OCI-LY7 (cell line): ENCODE results near the gene NREP. TPM values are rescaled to one million over a fixed set of nuclear protein-coding genes. Genes with fewer than 3 reads are reported as not detected.

Experiments
- BruUV-seq: library from RNA; stranded (reverse); fragments of 400-500 nt; replicated peaks from 2 replicates; lab custom pipeline; 2021; lab: Mats Ljungman, UMichigan
- CTCF ChIA-PET: fragments of 300-600 bp; sonication (Branson Sonifier 250); formaldehyde crosslinking; loops from one replicate; lab custom pipeline; 2022; ENCODE audit warnings: antibody characterized with exemption; ENCODE audit not compliant: unreplicated experiment; lab: Charles Lee
- POLR2A ChIA-PET: fragments of 300-600 bp; sonication (Branson Sonifier 250); formaldehyde crosslinking; loops from one replicate; lab custom pipeline; 2022; ENCODE audit warnings: antibody characterized with exemption; lab: Charles Lee
- DNase-seq: peaks from one replicate; pipeline ENCODE4 v3.0.0-alpha.2; 2015; ENCODE audit warnings: low spot score
- H2AFZ ChIP-seq: fragments of 200-600 bp; sonication (generic), shearing (Covaris generic); 2 replicates; pipeline ENCODE4 v1.6.1; 2014; ENCODE audit warnings: mild to moderate bottlenecking, antibody characterized with exemption, low read length, moderate library complexity
- H3K27ac ChIP-seq: fragments of 200-600 bp; sonication (generic); 2 replicates; pipeline ENCODE4 v1.5.1; 2014; ENCODE audit warnings: mixed run types, low read depth, mild to moderate bottlenecking, moderate library complexity, low read length, inconsistent platforms; ENCODE audit not compliant: poor library complexity, severe bottlenecking
- H3K36me3 ChIP-seq: fragments of 200-600 bp; sonication (generic); 2 replicates; pipeline ENCODE4 v1.6.1; 2014; ENCODE audit warnings: mild to moderate bottlenecking, antibody characterized with exemption, low read length, moderate library complexity, mixed read lengths; ENCODE audit not compliant: insufficient read depth
- H3K4me1 ChIP-seq: fragments of 200-600 bp; sonication (generic); 2 replicates; pipeline ENCODE4 v1.5.1; 2014; ENCODE audit warnings: mild to moderate bottlenecking, low read length; ENCODE audit not compliant: insufficient read depth, poor library complexity, severe bottlenecking
- H3K4me2 ChIP-seq: fragments of 200-600 bp; sonication (generic); 2 replicates; pipeline ENCODE4 v1.6.1; 2014; ENCODE audit warnings: mild to moderate bottlenecking, low read length
- H3K4me3 ChIP-seq: fragments of 200-600 bp; sonication (generic); 2 replicates; pipeline ENCODE4 v1.5.1; 2014; ENCODE audit warnings: mild to moderate bottlenecking, low read depth, low read length; ENCODE audit not compliant: poor library complexity, severe bottlenecking
- H3K79me2 ChIP-seq: fragments of 200-600 bp; sonication (generic); 2 replicates; pipeline ENCODE4 v1.6.1; 2016; ENCODE audit warnings: low read depth, mild to moderate bottlenecking, low read length, moderate library complexity, mixed read lengths; ENCODE audit not compliant: insufficient read depth
- H3K9me2 ChIP-seq: fragments of 200-600 bp; sonication (generic); 2 replicates; pipeline ENCODE4 v1.6.1; 2016; ENCODE audit warnings: mild to moderate bottlenecking, low read length, mixed read lengths; ENCODE audit not compliant: insufficient read depth
- H3K9me3 ChIP-seq: fragments of 200-600 bp; sonication (generic); 2 replicates; pipeline ENCODE4 v1.6.1; 2014; ENCODE audit warnings: mild to moderate bottlenecking, mixed run types, low read length, mixed read lengths
- H4K20me1 ChIP-seq: fragments of 200-600 bp; sonication (generic); 2 replicates; pipeline ENCODE4 v1.6.1; 2014; ENCODE audit warnings: mild to moderate bottlenecking, antibody characterized with exemption, low read length, moderate library complexity, mixed read lengths; ENCODE audit not compliant: insufficient read depth
- EZH2phosphoT487 ChIP-seq: fragments of 200-600 bp; sonication (generic); IDR thresholded peaks from 2 replicates; pipeline ENCODE4 v1.6.1; 2018; ENCODE audit warnings: low read depth, borderline replicate concordance, mild to moderate bottlenecking, mixed run types, antibody characterized with exemption, low read length, moderate library complexity, mixed read lengths
- intact Hi-C: fragments of 100-400 bp; cut with micrococcal nuclease; formaldehyde crosslinking; loops from one replicate; pipeline ENCODE4 v1.10.0; 2022; ENCODE audit not compliant: unreplicated experiment
- total RNA-seq, 2 experiments: library from RNA; depleted of rRNA in 1 of 2; stranded (reverse); fragments of >200 nt in 1 of 2; shearing (Covaris generic) in 1 of 2; gene quantifications; 2 replicates each; pipeline ENCODE4 v1.2.3, GENCODE V29; 2014 to 2022
- TF ChIP-seq, protein P1 (sequence below): fragments of 200-600 bp; sonication (generic); conservative IDR thresholded peaks from 2 replicates; pipeline ENCODE4 v1.5.1; 2014; ENCODE audit warnings: mild to moderate bottlenecking, antibody characterized with exemption, low read length, moderate library complexity, mixed read lengths

The NREP gene
- total RNA-seq, 2 experiments from 2014 or later, result 40.0 to 100 TPM

GRCh38 chr5:111795142-111795541 is 38.1 kb upstream of the NREP start:
- no TSS peak for BruUV-seq
- POLR2A ChIA-PET, result interaction anchor here (0.6 to 1.2 kb wide), 2 partner anchors 14 to 470 kb away, joined by 3 to 4 read pairs; no protein-coding TSS in a partner anchor
- intact Hi-C loops, result no loop called here
- H3K4me2 ChIP-seq, result no peak overlapping the region
- DNase-seq, result no peak
- H3K36me3 ChIP-seq, result no peaks in the 10 kb centered on the region
- H3K27ac ChIP-seq, result no peak overlapping the region
- H2AFZ ChIP-seq, result no peak overlapping the region
- H3K4me1 ChIP-seq, result no peaks in the 10 kb centered on the region
- H3K9me2 ChIP-seq, result no peaks in the 10 kb centered on the region
- no peaks in the 10 kb centered on the region for H3K9me3 ChIP-seq
- no peaks in the 10 kb centered on the region for H3K79me2 ChIP-seq
- TF ChIP-seq EZH2phosphoT487, result no peak
- TF ChIP-seq, protein P1, sequence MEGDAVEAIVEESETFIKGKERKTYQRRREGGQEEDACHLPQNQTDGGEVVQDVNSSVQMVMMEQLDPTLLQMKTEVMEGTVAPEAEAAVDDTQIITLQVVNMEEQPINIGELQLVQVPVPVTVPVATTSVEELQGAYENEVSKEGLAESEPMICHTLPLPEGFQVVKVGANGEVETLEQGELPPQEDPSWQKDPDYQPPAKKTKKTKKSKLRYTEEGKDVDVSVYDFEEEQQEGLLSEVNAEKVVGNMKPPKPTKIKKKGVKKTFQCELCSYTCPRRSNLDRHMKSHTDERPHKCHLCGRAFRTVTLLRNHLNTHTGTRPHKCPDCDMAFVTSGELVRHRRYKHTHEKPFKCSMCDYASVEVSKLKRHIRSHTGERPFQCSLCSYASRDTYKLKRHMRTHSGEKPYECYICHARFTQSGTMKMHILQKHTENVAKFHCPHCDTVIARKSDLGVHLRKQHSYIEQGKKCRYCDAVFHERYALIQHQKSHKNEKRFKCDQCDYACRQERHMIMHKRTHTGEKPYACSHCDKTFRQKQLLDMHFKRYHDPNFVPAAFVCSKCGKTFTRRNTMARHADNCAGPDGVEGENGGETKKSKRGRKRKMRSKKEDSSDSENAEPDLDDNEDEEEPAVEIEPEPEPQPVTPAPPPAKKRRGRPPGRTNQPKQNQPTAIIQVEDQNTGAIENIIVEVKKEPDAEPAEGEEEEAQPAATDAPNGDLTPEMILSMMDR, result no peak
- CTCF ChIA-PET, result no interaction called here
- H3K4me3 ChIP-seq, result no peak overlapping the region
- no peaks in the 10 kb centered on the region for H4K20me1 ChIP-seq

GRCh38 chr5:111792471-111793058 is 35.6 kb upstream of the NREP start:
- Histone ChIP-seq H3K4me2 (no peak overlapping the region), H4K20me1 (no peaks in the 10 kb centered on the region), H3K9me3 (no peaks in the 10 kb centered on the region), H3K36me3 (no peaks in the 10 kb centered on the region), H2AFZ (no peak overlapping the region), H3K4me1 (no peaks in the 10 kb centered on the region), H3K79me2 (no peaks in the 10 kb centered on the region), H3K4me3 (no peak overlapping the region), H3K9me2 (no peaks in the 10 kb centered on the region), H3K27ac (no peak overlapping the region)
- no peak for DNase-seq
- ChIA-PET POLR2A (interaction anchor here (0.6 to 1.2 kb wide), 3 partner anchors 10 to 35 kb away, joined by 3 read pairs; no protein-coding TSS in a partner anchor), CTCF (no interaction called here)
- TF ChIP-seq, protein P1, result no peak
- TF ChIP-seq EZH2phosphoT487, result no peak
- intact Hi-C loops, result no loop called here
- no TSS peak for BruUV-seq

DNA sequence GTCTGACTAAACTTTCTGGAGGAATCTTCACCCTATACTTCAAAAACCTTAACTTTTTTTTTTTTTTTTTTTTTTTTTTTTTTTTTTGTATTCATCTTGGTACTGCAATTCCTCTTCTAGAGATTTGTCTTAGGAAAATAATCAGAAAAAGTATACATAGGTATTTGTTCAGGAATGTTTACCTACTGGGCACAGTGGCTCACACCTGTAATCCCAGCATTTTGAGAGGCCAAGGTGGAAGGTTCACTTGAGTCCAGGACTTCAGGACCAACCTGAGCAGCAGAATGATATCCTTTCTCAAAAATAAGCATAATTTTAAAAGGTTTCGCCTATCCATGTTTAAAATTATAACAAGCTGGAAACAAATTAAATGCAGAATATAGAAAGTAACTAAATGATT is 33.3 kb upstream of the NREP start:
- ChIA-PET POLR2A (interaction anchor here (0.5 to 1.1 kb wide), 2 partner anchors 30 to 127 kb away, joined by 3 read pairs; no protein-coding TSS in a partner anchor), CTCF (no interaction called here)
- no peak for DNase-seq
- H3K9me3 ChIP-seq, result no peaks in the 10 kb centered on the region
- intact Hi-C loops, result no loop called here
- no peak overlapping the region for H2AFZ ChIP-seq
- H3K79me2 ChIP-seq, result no peaks in the 10 kb centered on the region
- no TSS peak for BruUV-seq
- H3K36me3 ChIP-seq, result no peaks in the 10 kb centered on the region
- H3K4me3 ChIP-seq, result no peak overlapping the region
- no peak overlapping the region for H3K27ac ChIP-seq
- no peak overlapping the region for H3K4me2 ChIP-seq
- TF ChIP-seq, protein P1, result no peak
- no peak for TF ChIP-seq EZH2phosphoT487
- H4K20me1 ChIP-seq, result no peaks in the 10 kb centered on the region
- H3K4me1 ChIP-seq, result no peaks in the 10 kb centered on the region
- no peaks in the 10 kb centered on the region for H3K9me2 ChIP-seq
